Common myeloid progenitor, CD34-positive (primary cell): Measurements from ENCODE around the gene IL21R.
A peak's percentile ranks its signal among the peaks of the same experiment; 100 is the strongest.
"Not testable (repeated sequence)": the region's sequence is repeated elsewhere in the genome, so short reads cannot be mapped to it uniquely, and the experiment has no call there.

Experiments
- CTCF ChIA-PET: fragments of 350-600 bp; sonication (Branson Sonifier 250); formaldehyde crosslinking; loops from one replicate; lab custom pipeline; 2021; ENCODE audit warnings: antibody characterized with exemption; lab: Charles Lee
- POLR2A ChIA-PET: fragments of 350-600 bp; sonication (Branson Sonifier 250); formaldehyde crosslinking; loops from one replicate; lab custom pipeline; 2021; ENCODE audit warnings: antibody characterized with exemption; lab: Charles Lee
- DNase-seq, 3 donors: peaks; one replicate each; pipeline versions ENCODE4 v3.0.0 to v3.0.0-alpha.2; 2013
- H3K27ac ChIP-seq, 2 experiments: 1 replicate in 1 of 2; 2 replicates in 1 of 2; pipeline ENCODE4 v1.7.0; 2013; ENCODE audit warnings: inconsistent platforms in 2 of 2, low read length in 2 of 2, mild to moderate bottlenecking in 2 of 2, low read depth in 1 of 2, moderate library complexity in 1 of 2; ENCODE audit not compliant: severe bottlenecking in 2 of 2, insufficient read depth in 1 of 2, poor library complexity in 1 of 2
- H3K27me3 ChIP-seq, 5 experiments: replicated peaks in 2 of 5; 1 replicate in 3 of 5; 2 replicates in 2 of 5; pipeline versions ENCODE4 v1.6.1 to v1.7.0; 2013; ENCODE audit warnings: low read length in 4 of 5, mild to moderate bottlenecking in 2 of 5, moderate library complexity in 2 of 5, inconsistent platforms in 1 of 5; ENCODE audit not compliant: insufficient read depth in 5 of 5, control insufficient read depth in 4 of 5
- H3K36me3 ChIP-seq, 4 experiments: 1 replicate in 2 of 4; 2 replicates in 2 of 4; pipeline versions ENCODE4 v1.6.1 to v1.7.0; 2013; ENCODE audit warnings: low read length in 3 of 4, control low read depth in 1 of 4, mild to moderate bottlenecking in 1 of 4; ENCODE audit not compliant: control insufficient read depth in 4 of 4, insufficient read depth in 4 of 4
- H3K4me1 ChIP-seq, 4 experiments: 1 replicate in 3 of 4; 2 replicates in 1 of 4; pipeline versions ENCODE4 v1.6.1 to v1.7.1; 2013; ENCODE audit warnings: low read length in 3 of 4, mild to moderate bottlenecking in 3 of 4, control low read depth in 1 of 4, inconsistent platforms in 1 of 4, moderate library complexity in 1 of 4; ENCODE audit not compliant: control insufficient read depth in 4 of 4, insufficient read depth in 4 of 4; ENCODE audit errors: control extremely low read depth in 1 of 4
- H3K4me3 ChIP-seq, 7 experiments: 1 replicate in 4 of 7; 2 replicates in 3 of 7; pipeline versions ENCODE4 v1.5.1 to v1.7.0; 2013; ENCODE audit warnings: mild to moderate bottlenecking in 7 of 7, low read length in 6 of 7, moderate library complexity in 6 of 7, inconsistent platforms in 2 of 7, low read depth in 2 of 7, control low read depth in 1 of 7; ENCODE audit not compliant: insufficient read depth in 4 of 7, control insufficient read depth in 1 of 7; ENCODE audit errors: extremely low read depth in 1 of 7
- H3K9me3 ChIP-seq, 5 experiments: 1 replicate in 4 of 5; 2 replicates in 1 of 5; pipeline versions ENCODE4 v1.6.1 to v1.7.1; 2013; ENCODE audit warnings: low read length in 4 of 5, mild to moderate bottlenecking in 2 of 5, inconsistent platforms in 1 of 5, low read depth in 1 of 5, moderate library complexity in 1 of 5; ENCODE audit not compliant: control insufficient read depth in 4 of 5, insufficient read depth in 2 of 5; ENCODE audit errors: control extremely low read depth in 1 of 5
- WGBS: methylation state at CpG from one replicate; pipeline ENCODE4 v1.1.5; 2013; ENCODE audit not compliant: insufficient coverage; 5-methylcytosine and 5-hydroxymethylcytosine counted together

The IL21R gene

GRCh38 chr16:27455700-27456099 is 53.7 kb downstream of the IL21R start:
- CTCF ChIA-PET: interaction anchor here (0.6 to 8.0 kb wide), 5 partner anchors 23 to 219 kb away, joined by 3 to 91 read pairs (median 4); partner anchors contain the start of gene IL21R
- peaks cover 2 to 40% (median 29%) of the 10 kb centered on the region in 4 experiments for H3K4me1 ChIP-seq
- peak overlapping the region in 1 of 7 experiments; percentile 44 for H3K4me3 ChIP-seq
- H3K9me3 ChIP-seq: peaks cover 0 to 3% (median 0%) of the 10 kb centered on the region in 5 experiments
- peak in 2 of 3 donors; percentile 66 to 76 for DNase-seq
- H3K36me3 ChIP-seq: peaks cover 0 to 12% (median 8%) of the 10 kb centered on the region in 4 experiments
- H3K27me3 ChIP-seq: no peaks in the 10 kb centered on the region
- POLR2A ChIA-PET: interaction anchor here (1.5 kb wide), 1 partner anchor 23 kb away, joined by 4 read pairs; no protein-coding TSS in a partner anchor
- no peak overlapping the region for H3K27ac ChIP-seq
- WGBS: 0% methylated on average over 10 of the region's 12 CpGs

GRCh38 chr16:27457605-27457900 is 55.6 kb downstream of the IL21R start:
- H3K4me3 ChIP-seq, POLR2A ChIA-PET, H3K27ac ChIP-seq, H3K27me3 ChIP-seq, H3K9me3 ChIP-seq, DNase-seq: not testable (repeated sequence)
- 97% methylated on average over 11 of the region's 17 CpGs for WGBS
- peaks cover 2 to 35% (median 24%) of the 10 kb centered on the region in 4 experiments for H3K4me1 ChIP-seq
- CTCF ChIA-PET: interaction anchor here (1.3 to 1.6 kb wide), 3 partner anchors 9 to 304 kb away, joined by 3 to 4 read pairs (median 4); no protein-coding TSS in a partner anchor
- H3K36me3 ChIP-seq: peaks cover 0 to 31% (median 24%) of the 10 kb centered on the region in 4 experiments

GRCh38 chr16:27458258-27458657 is 56.3 kb downstream of the IL21R start:
- POLR2A ChIA-PET: no interaction called here
- 46% methylated on average over 4 of the region's 5 CpGs for WGBS
- H3K27me3 ChIP-seq: no peaks in the 10 kb centered on the region
- H3K4me1 ChIP-seq: peaks cover 2 to 35% (median 24%) of the 10 kb centered on the region in 4 experiments
- H3K27ac ChIP-seq: no peak overlapping the region
- peaks cover 0 to 38% (median 31%) of the 10 kb centered on the region in 4 experiments for H3K36me3 ChIP-seq
- no peak overlapping the region for H3K4me3 ChIP-seq
- no peak for DNase-seq
- H3K9me3 ChIP-seq: peaks cover 0 to 3% (median 0%) of the 10 kb centered on the region in 5 experiments
- CTCF ChIA-PET: interaction anchor here (0.7 to 1.7 kb wide), 6 partner anchors 9 to 305 kb away, joined by 3 to 5 read pairs (median 4); no protein-coding TSS in a partner anchor

GRCh38 chr16:27458987-27459688 is 57.2 kb downstream of the IL21R start:
- no peak for DNase-seq
- POLR2A ChIA-PET: no interaction called here
- H3K27me3 ChIP-seq: no peaks in the 10 kb centered on the region
- no peak overlapping the region for H3K4me3 ChIP-seq
- WGBS: no CpG with 5 or more reads among the region's 5 CpGs
- no peaks in the 10 kb centered on the region for H3K9me3 ChIP-seq
- peaks cover 2 to 35% (median 24%) of the 10 kb centered on the region in 4 experiments for H3K4me1 ChIP-seq
- H3K36me3 ChIP-seq: peaks cover 0 to 46% (median 38%) of the 10 kb centered on the region in 4 experiments
- CTCF ChIA-PET: interaction anchor here (0.7 to 1.7 kb wide), 9 partner anchors 8 to 306 kb away, joined by 3 to 6 read pairs (median 4); no protein-coding TSS in a partner anchor
- H3K27ac ChIP-seq: no peak overlapping the region

- 95% methylated on average over 2 of the region's 4 CpGs for WGBS
- Histone ChIP-seq H3K9me3 (no peaks in the 10 kb centered on the region), H3K4me1 (peaks cover 2 to 33% (median 21%) of the 10 kb centered on the region in 4 experiments), H3K27me3 (no peaks in the 10 kb centered on the region), H3K27ac (no peak overlapping the region), H3K4me3 (no peak overlapping the region), H3K36me3 (peaks cover 2 to 56% (median 45%) of the 10 kb centered on the region in 4 experiments)
- no peak for DNase-seq
- ChIA-PET POLR2A (no interaction called here), CTCF (interaction anchor here (0.8 to 1.5 kb wide), 6 partner anchors 8 to 279 kb away, joined by 3 to 6 read pairs (median 3); no protein-coding TSS in a partner anchor)
Measured at GRCh38 chr16:27460213-27460612, 58.2 kb downstream of the IL21R start.

- DNase-seq: no peak
- no peaks in the 10 kb centered on the region for H3K9me3 ChIP-seq
- H3K27me3 ChIP-seq: no peaks in the 10 kb centered on the region
- 87% methylated on average over 15 of the region's 20 CpGs for WGBS
- peaks cover 2 to 27% (median 14%) of the 10 kb centered on the region in 4 experiments for H3K4me1 ChIP-seq
- H3K4me3 ChIP-seq: no peak overlapping the region
- no peak overlapping the region for H3K27ac ChIP-seq
- CTCF ChIA-PET: interaction anchor here (0.8 to 1.5 kb wide), 4 partner anchors 9 to 239 kb away, joined by 3 to 6 read pairs (median 4); no protein-coding TSS in a partner anchor
- POLR2A ChIA-PET: no interaction called here
- H3K36me3 ChIP-seq: peaks cover 5 to 62% (median 49%) of the 10 kb centered on the region in 4 experiments
Measured at GRCh38 chr16:27460663-27461482, 58.9 kb downstream of the IL21R start.
